Fibroblast of mammary gland (primary cell): ENCODE data around the gene CEP112.

Experiments
- DNase-seq: peaks from one replicate; pipeline ENCODE4 v3.0.0-alpha.2; 2010; ENCODE audit warnings: low read depth
- H3K4me3 ChIP-seq: 2 replicates; pipeline ENCODE4 v1.5.1; 2011; ENCODE audit warnings: low read depth, mild to moderate bottlenecking, low read length, moderate library complexity; ENCODE audit not compliant: control insufficient read depth
- TF ChIP-seq, protein P1 (sequence below): conservative IDR thresholded peaks from 2 replicates; pipeline ENCODE4 v1.5.1; 2011; ENCODE audit warnings: low read depth, low read length, inconsistent platforms; ENCODE audit not compliant: control insufficient read depth, insufficient read depth

The CEP112 gene

GRCh38 chr17:65941356-65941899, 250.5 kb downstream of the CEP112 start:
- DNase-seq = peak; percentile 6
- H3K4me3 ChIP-seq = no peak overlapping the region
- TF ChIP-seq, protein P1, sequence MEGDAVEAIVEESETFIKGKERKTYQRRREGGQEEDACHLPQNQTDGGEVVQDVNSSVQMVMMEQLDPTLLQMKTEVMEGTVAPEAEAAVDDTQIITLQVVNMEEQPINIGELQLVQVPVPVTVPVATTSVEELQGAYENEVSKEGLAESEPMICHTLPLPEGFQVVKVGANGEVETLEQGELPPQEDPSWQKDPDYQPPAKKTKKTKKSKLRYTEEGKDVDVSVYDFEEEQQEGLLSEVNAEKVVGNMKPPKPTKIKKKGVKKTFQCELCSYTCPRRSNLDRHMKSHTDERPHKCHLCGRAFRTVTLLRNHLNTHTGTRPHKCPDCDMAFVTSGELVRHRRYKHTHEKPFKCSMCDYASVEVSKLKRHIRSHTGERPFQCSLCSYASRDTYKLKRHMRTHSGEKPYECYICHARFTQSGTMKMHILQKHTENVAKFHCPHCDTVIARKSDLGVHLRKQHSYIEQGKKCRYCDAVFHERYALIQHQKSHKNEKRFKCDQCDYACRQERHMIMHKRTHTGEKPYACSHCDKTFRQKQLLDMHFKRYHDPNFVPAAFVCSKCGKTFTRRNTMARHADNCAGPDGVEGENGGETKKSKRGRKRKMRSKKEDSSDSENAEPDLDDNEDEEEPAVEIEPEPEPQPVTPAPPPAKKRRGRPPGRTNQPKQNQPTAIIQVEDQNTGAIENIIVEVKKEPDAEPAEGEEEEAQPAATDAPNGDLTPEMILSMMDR = peak; percentile 20

DNA sequence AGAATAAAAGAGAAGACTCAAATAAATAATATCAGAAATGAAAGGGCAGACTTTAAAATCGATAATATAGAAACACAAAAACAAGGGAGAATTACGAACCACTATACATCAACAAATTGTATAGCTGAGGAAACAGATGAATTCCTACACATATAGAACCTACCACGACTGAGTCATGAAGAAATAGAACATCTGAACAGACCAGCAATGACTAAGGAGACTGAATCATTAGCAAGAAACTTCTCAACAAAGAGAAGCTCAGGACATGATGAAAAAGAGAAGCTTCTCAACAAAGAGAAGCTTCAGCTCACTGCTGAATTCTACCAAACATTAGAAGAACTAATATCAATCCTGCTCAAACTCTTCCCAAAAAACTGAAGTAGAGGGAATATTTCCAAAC, 255.9 kb downstream of the CEP112 start:
- H3K4me3 ChIP-seq = no peak overlapping the region
- TF ChIP-seq, protein P1 = no peak
- peak; percentile 67 for DNase-seq

DNA sequence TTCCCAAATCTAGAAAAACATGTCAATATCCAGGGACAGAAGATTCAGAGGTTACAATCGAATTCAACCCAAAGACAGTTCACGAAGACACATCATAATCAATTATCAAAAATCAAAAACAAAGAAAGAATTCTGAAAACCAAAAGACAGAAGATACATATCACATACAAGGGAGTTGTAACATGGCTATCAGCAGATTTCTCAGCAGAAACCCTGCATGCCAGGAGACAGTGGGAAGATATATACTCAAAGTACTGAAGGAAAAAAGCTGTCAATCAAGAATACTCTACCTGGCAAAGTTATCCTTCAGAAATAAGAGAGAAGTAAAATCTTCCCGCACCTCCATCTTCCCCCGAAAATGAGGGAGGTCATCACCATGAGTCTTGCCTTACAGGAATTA, 258.6 kb downstream of the CEP112 start:
- TF ChIP-seq, protein P1 = no peak
- DNase-seq = no peak
- no peak overlapping the region for H3K4me3 ChIP-seq

GRCh38 chr17:65931246-65932149, 260.4 kb downstream of the CEP112 start:
- no peak overlapping the region for H3K4me3 ChIP-seq
- peak; percentile 51 for DNase-seq
- TF ChIP-seq, protein P1 = no peak

- no peak for DNase-seq
- TF ChIP-seq, protein P1 = no peak
- H3K4me3 ChIP-seq = no peak overlapping the region
These were observed 261.7 kb downstream of the CEP112 start for GRCh38 chr17:65930140-65930730.

GRCh38 chr17:65926599-65926998, 265.3 kb downstream of the CEP112 start:
- TF ChIP-seq, protein P1 = no peak
- DNase-seq = no peak

More at GRCh38 chr17:65926599-65926998, 265.3 kb downstream of the CEP112 start:
- H3K4me3 ChIP-seq = no peak overlapping the region
